Measurements from ENCODE around the gene GPR158.

GPR158 gene

DNA sequence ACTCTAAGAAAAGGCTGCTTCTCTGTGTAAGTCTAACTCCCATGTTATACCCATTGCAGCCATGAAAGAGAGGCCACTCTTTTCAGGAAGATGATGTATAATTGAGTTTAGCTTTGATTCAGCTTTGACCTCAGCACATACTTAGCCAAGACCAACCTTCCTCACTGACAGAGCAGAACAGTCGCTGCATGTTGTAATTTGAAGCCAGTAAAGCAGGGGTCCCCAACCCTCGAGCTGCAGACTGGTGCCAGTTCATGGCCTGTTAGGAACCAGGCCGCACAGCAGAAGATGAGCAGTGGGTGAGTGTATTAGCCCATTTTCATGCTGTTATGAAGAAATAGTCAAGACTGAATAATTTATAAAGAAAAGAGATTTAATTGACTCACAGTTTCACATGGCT, 223.9 kb downstream of the GPR158 start:
- DNase-seq (ENCODE audit: low read depth in 2 of 2) = no peak

- DNase-seq (ENCODE audit: low read depth in 2 of 2) = no peak
These were observed 231.1 kb downstream of the GPR158 start for GRCh38 chr10:25405871-25406270.

DNA sequence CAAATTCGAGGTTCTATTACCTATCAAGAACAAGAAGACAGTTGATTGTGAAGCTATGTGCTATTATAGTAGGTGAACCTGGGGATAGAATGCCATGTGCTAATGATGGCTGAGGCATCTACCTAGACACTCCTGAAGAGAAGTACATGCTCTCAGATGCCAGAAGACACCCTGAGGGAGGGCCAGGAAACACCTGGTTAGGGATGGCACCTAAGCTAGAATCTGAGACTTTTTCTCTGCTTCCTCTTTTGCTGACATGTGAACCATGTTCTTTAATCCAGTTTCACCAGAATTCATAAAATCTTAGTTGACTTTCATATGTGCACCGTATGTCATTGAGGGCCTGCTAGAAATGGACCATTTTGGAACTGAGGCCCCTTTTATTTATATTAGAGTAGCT, 242.8 kb downstream of the GPR158 start:
- DNase-seq (ENCODE audit: low read depth in 2 of 2) = no peak

DNA sequence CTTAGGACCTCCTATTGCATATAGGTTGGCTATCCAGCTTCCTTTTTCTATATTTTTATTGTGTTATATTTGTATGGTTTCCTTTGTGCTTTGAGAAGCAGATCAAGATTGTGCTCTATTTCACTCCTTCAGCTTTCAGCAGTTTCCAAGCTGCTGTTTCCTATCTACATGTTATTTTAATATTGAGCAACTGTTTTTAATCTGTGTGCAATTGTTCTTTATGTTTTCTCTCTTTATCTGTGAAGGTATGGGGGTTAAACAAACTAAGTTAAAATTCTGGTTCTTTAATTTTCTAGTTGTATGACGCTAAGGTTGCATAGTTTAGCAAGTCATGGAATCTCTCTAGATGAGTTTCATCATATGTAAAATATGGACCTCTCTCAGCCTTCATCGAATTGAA, 251.0 kb downstream of the GPR158 start:
- no peak for DNase-seq (ENCODE audit: low read depth in 2 of 2)

DNA sequence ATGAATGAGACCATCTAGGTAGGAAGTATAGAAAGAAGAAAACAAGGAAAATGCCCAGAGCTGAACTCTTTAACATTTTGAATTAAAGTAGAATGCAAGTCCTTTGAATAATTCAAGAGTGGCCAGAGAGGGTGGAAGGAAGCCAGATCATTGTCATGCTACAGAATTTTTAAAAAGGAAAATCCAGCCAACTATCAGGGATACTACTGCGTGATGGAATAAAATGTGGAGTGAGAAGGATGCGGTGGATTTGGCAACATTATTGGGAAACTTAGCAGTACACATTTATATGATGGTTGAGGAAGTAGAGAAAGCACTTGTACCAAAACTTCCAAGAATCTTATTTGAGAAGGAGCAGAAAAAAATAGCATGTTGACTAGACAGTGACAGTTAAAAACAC, 261.6 kb downstream of the GPR158 start:
- no peak for DNase-seq (ENCODE audit: low read depth in 2 of 2)

- DNase-seq (ENCODE audit: low read depth in 2 of 2) = no peak
These were observed 266.5 kb downstream of the GPR158 start for GRCh38 chr10:25441270-25441669.

DNA sequence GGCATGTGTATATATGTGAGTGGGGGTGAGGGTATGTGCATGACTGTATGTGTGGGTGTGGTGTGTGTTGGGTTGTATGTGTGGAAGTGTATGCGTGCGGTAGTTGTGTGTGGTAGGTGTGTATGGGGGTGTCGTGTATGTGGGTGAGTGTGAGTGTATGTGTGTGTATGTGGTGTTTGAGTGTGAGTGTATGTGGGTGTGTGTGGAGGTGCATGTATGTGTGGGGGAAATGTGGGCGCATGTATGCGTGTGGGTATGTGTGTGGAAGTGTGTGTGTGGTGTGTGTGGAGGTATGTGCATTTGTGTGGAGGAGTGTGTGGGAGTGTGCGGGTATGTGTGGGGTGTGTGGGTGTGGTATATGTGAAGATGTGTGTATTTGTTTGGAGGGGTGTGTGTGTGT, 269.5 kb downstream of the GPR158 start:
- DNase-seq (ENCODE audit: low read depth in 2 of 2) = no peak

- no peak for DNase-seq (ENCODE audit: low read depth in 2 of 2)
These were observed 276.6 kb downstream of the GPR158 start for GRCh38 chr10:25451401-25451800.

DNA sequence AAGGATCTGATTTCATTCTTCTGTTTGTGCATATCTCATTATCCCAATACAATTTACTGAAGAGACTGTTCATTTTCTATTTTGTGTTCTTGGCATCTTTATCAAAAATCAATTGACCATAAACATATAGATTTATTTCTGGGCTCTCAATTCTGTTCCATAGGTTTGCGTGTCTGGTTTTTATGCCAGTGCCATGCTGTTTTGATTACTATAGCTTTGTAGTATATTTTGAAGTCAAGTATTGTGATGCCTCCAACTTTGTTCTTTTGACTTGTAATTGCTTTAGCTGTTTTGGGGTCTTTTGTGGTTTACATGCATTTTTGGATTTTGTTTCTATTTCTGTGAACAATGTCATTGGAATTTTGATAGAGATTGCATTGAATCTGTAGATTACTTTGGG, 278.8 kb downstream of the GPR158 start:
- no peak for DNase-seq (ENCODE audit: low read depth in 2 of 2)

- DNase-seq (ENCODE audit: low read depth in 2 of 2) = no peak
These were observed 281.3 kb downstream of the GPR158 start for GRCh38 chr10:25455980-25456567.

GRCh38 chr10:25457552-25457951, 282.8 kb downstream of the GPR158 start:
- DNase-seq (ENCODE audit: low read depth in 2 of 2) = no peak

DNA sequence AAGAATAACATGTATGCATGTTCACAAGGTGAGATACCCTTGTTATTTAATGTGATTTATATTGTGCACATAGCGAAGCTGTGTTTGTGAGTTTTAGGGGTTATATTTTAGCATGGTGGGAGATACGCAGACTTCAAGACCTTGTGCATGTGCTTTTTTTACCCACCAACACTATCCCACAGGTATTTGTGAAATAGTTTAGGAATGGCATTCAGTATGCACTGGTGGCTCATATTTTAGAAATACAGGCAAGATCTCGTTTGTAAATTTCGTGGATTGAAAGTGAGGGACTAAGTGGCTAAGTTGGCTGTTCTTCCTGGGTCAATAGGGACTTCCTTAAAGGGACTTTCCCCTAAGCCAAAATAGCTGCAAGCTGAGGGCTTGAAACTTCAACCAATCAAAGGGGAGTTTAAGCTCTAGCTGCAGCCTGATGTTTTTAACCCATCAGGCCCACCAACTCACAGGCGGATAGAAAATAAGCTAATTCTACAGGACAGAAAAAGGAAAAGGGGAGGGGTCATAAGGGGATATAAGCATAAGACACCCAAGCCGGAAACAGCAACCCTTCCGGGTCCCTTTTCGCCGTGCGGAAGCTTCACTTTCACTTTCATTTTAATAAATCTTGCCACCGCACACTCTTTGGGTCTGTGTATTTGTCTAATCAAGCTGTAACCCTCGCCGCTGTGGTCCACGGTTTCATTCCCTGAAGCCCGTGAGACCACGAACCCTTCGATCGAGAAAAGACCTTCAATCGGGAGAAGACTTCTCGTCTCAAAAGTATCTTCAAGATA, 291.0 kb downstream of the GPR158 start:
- DNase-seq (ENCODE audit: low read depth in 2 of 2) = no peak

DNA sequence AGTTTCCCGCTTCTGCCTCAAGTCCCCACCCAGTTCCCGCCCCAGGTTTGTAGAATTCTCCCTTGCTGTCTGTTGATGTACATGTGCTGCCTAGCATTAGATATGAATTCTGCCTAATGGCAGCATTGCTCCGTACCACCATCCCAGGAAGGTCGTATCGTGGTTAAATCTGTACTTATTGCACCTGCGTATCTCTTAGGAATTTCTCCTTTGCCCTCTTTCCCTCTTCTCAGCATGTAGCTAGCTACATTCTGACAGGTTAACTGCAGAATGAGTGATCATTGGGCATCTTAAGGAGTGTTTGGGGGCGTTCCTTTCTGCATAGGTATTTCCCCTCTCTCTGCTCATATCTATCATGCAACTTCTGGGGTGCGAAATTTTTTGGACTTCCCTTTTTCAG, 293.1 kb downstream of the GPR158 start:
- DNase-seq (ENCODE audit: low read depth in 2 of 2) = no peak

- DNase-seq (ENCODE audit: low read depth in 2 of 2) = no peak
These were observed 306.7 kb downstream of the GPR158 start for GRCh38 chr10:25481467-25481866.

GRCh38 chr10:25483999-25484398, 309.2 kb downstream of the GPR158 start:
- no peak for DNase-seq (ENCODE audit: low read depth in 2 of 2)

GRCh38 chr10:25487266-25487665, 312.5 kb downstream of the GPR158 start:
- DNase-seq (ENCODE audit: low read depth in 2 of 2) = no peak

GRCh38 chr10:25492040-25492439, 317.2 kb downstream of the GPR158 start:
- DNase-seq (ENCODE audit: low read depth in 2 of 2) = no peak

GRCh38 chr10:25492680-25493079, 317.9 kb downstream of the GPR158 start:
- no peak for DNase-seq (ENCODE audit: low read depth in 2 of 2)

DNA sequence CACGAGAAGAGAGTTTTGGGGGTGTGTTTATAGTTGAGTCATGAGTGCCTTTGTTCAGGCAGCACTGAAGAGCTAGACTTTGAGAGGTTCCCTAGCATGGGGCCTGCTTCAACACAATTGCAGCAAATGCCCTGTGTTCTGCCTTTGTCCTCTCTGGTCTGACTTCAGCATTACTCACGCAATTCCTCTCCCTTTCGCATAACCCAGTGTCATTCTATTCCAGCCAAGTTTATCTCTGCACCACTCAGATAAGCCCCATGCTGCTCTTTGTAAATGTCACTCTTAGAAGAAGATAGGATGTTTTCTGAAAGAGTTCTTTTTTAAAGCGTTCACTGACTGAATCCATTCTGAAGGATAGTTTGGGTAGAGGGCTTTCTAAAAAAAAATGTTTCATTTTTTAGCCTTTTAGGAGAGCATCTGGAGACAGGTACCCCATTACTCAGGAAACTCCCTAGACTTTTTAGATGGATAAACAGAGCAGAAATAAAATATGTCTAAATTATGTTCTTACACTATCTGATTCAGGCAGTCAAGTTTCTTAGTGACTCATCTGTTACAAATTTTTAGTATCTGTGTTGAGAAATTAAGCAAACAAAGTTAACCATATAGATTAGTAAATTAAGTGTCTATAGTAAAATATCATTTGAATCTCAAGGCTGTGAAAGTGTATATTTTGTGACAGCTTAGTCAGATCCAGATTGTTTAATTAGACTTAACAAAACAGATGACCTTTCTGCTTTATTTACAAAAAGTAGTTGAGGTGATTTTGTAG, 318.5 kb downstream of the GPR158 start:
- DNase-seq (ENCODE audit: low read depth in 2 of 2) = no peak

DNA sequence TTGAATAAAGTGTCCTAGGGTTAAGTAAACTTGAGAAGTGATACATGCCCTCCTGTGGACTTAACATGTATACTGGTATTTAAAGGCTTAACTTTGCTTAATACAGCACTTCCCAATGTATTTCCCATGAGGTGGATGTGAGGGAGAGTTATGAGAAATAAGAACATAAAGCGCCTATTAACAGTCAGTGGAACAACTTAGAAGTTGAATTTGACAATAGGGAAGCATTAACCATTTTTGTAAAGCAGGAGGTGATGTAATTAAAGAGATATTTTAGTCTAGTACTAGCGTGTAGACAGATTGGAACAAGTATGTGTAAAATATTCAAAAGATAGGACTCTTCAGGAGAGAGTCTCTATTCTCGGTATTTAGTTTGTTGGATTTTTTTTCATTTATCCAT, 322.4 kb downstream of the GPR158 start:
- no peak for DNase-seq (ENCODE audit: low read depth in 2 of 2)

- DNase-seq (ENCODE audit: low read depth in 2 of 2) = no peak
These were observed 323.8 kb downstream of the GPR158 start for GRCh38 chr10:25498645-25499044.

GRCh38 chr10:25501912-25502311, 327.1 kb downstream of the GPR158 start:
- DNase-seq (ENCODE audit: low read depth in 2 of 2) = no peak

DNA sequence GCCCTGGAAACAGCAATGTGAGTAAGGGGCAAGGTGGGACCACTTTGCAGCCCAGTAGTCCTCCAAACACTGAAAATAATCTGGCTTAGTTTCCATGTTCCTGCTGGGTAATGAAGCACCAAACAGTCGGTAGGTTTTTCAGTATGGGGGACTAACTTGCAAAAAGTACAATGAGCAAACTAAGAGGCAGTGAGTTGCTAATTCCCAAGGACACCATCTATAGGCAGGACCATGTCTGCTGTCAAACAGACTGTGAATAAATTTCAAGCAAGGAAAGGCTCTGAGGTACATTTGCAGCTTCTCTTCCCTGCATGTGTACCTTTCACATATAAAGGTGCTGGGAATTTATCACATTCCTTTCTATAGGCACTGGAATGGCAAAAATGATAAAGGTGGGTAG, 327.7 kb downstream of the GPR158 start:
- no peak for DNase-seq (ENCODE audit: low read depth in 2 of 2)
